HCT116 (cell line): ENCODE measurements around the gene TRAPPC12. TPM values are rescaled to one million over a fixed set of nuclear protein-coding genes. Genes with fewer than 3 reads are reported as not detected.
A peak's percentile ranks its signal among the peaks of the same experiment; 100 is the strongest.

Experiments used
- ATAC-seq: fragments of 200-7000 bp; cut with Tn5 transposase; 2 replicates; pipeline ENCODE4 v1.9.1; 2020; ENCODE audit warnings: mild to moderate bottlenecking, moderate library complexity
- BruUV-seq: library from RNA; stranded (reverse); fragments of 400-500 nt; replicated peaks from 2 replicates; lab custom pipeline; 2021; lab: Mats Ljungman, UMichigan
- CTCF ChIA-PET: fragments of 300-600 bp; sonication (Branson Sonifier 250); formaldehyde crosslinking; loops from one replicate; lab custom pipeline; 2021; ENCODE audit warnings: antibody characterized with exemption; lab: Charles Lee
- POLR2A ChIA-PET: fragments of 300-600, 350-600 bp; sonication (Branson Sonifier 250); formaldehyde crosslinking; loops from one replicate; lab custom pipeline; 2021; ENCODE audit warnings: antibody characterized with exemption; lab: Charles Lee
- RAD21 ChIA-PET, 2 experiments: fragments of 300-600 bp; sonication (Branson Sonifier 250); formaldehyde crosslinking; loops; one replicate each; lab custom pipeline; 2023; ENCODE audit warnings: low total read pairs in 2 of 2; ENCODE audit not compliant: uncharacterized antibody in 2 of 2, unreplicated experiment in 2 of 2, low non-redundant PET in 1 of 2; lab: Charles Lee
- DNase-seq: peaks from one replicate; pipeline ENCODE4 v3.0.0-alpha.2; 2010; ENCODE audit warnings: low read depth, low spot score
- H2AFZ ChIP-seq: fragments of 200-600 bp; shearing (Covaris generic), sonication (generic); 2 replicates; pipeline ENCODE4 v1.6.1; 2017; ENCODE audit warnings: low read depth, mixed run types, mixed read lengths, antibody characterized with exemption, low read length; ENCODE audit not compliant: poor library complexity, severe bottlenecking
- H3K27ac ChIP-seq: 2 replicates; pipeline ENCODE4 v1.5.1; 2012; ENCODE audit warnings: low read depth, low read length
- H3K27me3 ChIP-seq: fragments of 200-600 bp; sonication (generic); 2 replicates; pipeline ENCODE4 v1.6.1; 2016; ENCODE audit warnings: mixed run types, low read length, mixed read lengths; ENCODE audit not compliant: insufficient read depth
- H3K36me3 ChIP-seq, 2 experiments: fragments of 200-500 bp in 1 of 2; fragments of 200-600 bp in 1 of 2; sonication (Bioruptor generic) in 1 of 2; sonication (generic) in 1 of 2; 2 replicates each; pipeline versions ENCODE4 v1.5.1 to v1.6.1; 2014 to 2016; ENCODE audit warnings: low read length in 2 of 2, inconsistent platforms in 1 of 2, mixed read lengths in 1 of 2, mixed run types in 1 of 2; ENCODE audit not compliant: insufficient read depth in 2 of 2, control insufficient read depth in 1 of 2
- H3K4me1 ChIP-seq, 2 experiments: fragments of 200-600 bp in 1 of 2; sonication (generic) in 1 of 2; 2 replicates each; pipeline versions ENCODE4 v1.5.1 to v1.6.1; 2012 to 2017; ENCODE audit warnings: low read length in 2 of 2, inconsistent platforms in 1 of 2, mild to moderate bottlenecking in 1 of 2, mixed read lengths in 1 of 2, mixed run types in 1 of 2, moderate library complexity in 1 of 2; ENCODE audit not compliant: insufficient read depth in 2 of 2, control insufficient read depth in 1 of 2
- H3K4me2 ChIP-seq: fragments of 200-600 bp; sonication (generic); 2 replicates; pipeline ENCODE4 v1.6.1; 2017; ENCODE audit warnings: mixed run types, low read length, mixed read lengths
- H3K4me3 ChIP-seq, 2 experiments: fragments of 200-600 bp in 1 of 2; sonication (generic) in 1 of 2; replicated peaks in 1 of 2; 2 replicates each; pipeline ENCODE4 v1.5.1; 2011 to 2016; ENCODE audit warnings: low read length in 2 of 2, control low read depth in 1 of 2, low read depth in 1 of 2, mild to moderate bottlenecking in 1 of 2, mixed read lengths in 1 of 2, mixed run types in 1 of 2
- H3K79me2 ChIP-seq: fragments of 200-600 bp; sonication (generic); 2 replicates; pipeline ENCODE4 v1.6.1; 2017; ENCODE audit warnings: mild to moderate bottlenecking, mixed run types, low read length, moderate library complexity, mixed read lengths; ENCODE audit not compliant: insufficient read depth
- H3K9ac ChIP-seq: fragments of 200-600 bp; sonication (generic); 2 replicates; pipeline ENCODE4 v1.6.1; 2016; ENCODE audit warnings: low read length, mixed read lengths
- H3K9me2 ChIP-seq: fragments of 200-600 bp; sonication (generic), shearing (Covaris generic); 2 replicates; pipeline ENCODE4 v1.6.1; 2017; ENCODE audit warnings: mixed run types, mild to moderate bottlenecking, moderate library complexity; ENCODE audit not compliant: insufficient read depth
- H3K9me3 ChIP-seq, 2 experiments: fragments of 200-500 bp in 1 of 2; fragments of 200-600 bp in 1 of 2; sonication (Bioruptor generic) in 1 of 2; sonication (generic) in 1 of 2; 2 replicates each; pipeline ENCODE4 v1.6.1; 2014 to 2017; ENCODE audit warnings: low read length in 2 of 2, mixed read lengths in 2 of 2, inconsistent platforms in 1 of 2, low read depth in 1 of 2, mild to moderate bottlenecking in 1 of 2, mixed run types in 1 of 2, moderate library complexity in 1 of 2; ENCODE audit not compliant: control insufficient read depth in 1 of 2, insufficient read depth in 1 of 2
- H4K20me1 ChIP-seq: fragments of 200-600 bp; sonication (generic), shearing (Covaris generic); 2 replicates; pipeline ENCODE4 v1.6.1; 2017; ENCODE audit warnings: mixed run types, mild to moderate bottlenecking, moderate library complexity; ENCODE audit not compliant: insufficient read depth
- CBX3 ChIP-seq: IDR thresholded peaks from 2 replicates; pipeline ENCODE4 v1.6.1; 2012; ENCODE audit warnings: low read depth
- CTCF ChIP-seq, 3 experiments: fragments of 200-600 bp in 1 of 3; sonication (generic) in 1 of 3; IDR thresholded peaks in 2 of 3; conservative IDR thresholded peaks in 1 of 3; 2 replicates each; pipeline ENCODE4 v1.5.1; 2012 to 2017; ENCODE audit warnings: low read depth in 2 of 3, low read length in 2 of 3, antibody characterized with exemption in 1 of 3, borderline replicate concordance in 1 of 3, control low read depth in 1 of 3, mild to moderate bottlenecking in 1 of 3, mixed read lengths in 1 of 3, mixed run types in 1 of 3, moderate library complexity in 1 of 3; ENCODE audit not compliant: insufficient read depth in 1 of 3
- EGR1 ChIP-seq: IDR thresholded peaks from 2 replicates; pipeline ENCODE4 v1.6.1; 2012; ENCODE audit warnings: low read depth
- ELF1 ChIP-seq: IDR thresholded peaks from 2 replicates; pipeline ENCODE4 v1.6.1; 2012; ENCODE audit warnings: low read depth, borderline replicate concordance
- FOSL1 ChIP-seq: IDR thresholded peaks from 2 replicates; pipeline ENCODE4 v1.6.1; 2012; ENCODE audit warnings: low read depth
- POLR2A ChIP-seq: IDR thresholded peaks from 2 replicates; pipeline ENCODE4 v1.7.0; 2011; ENCODE audit warnings: borderline replicate concordance; ENCODE audit not compliant: insufficient read depth, insufficient read length; ENCODE audit errors: extremely low read depth
- REST ChIP-seq: IDR thresholded peaks from 2 replicates; pipeline ENCODE4 v1.6.1; 2012; ENCODE audit warnings: low read depth
- SIN3A ChIP-seq: IDR thresholded peaks from 2 replicates; pipeline ENCODE4 v1.6.1; 2012; ENCODE audit warnings: low read depth
- TCF7L2 ChIP-seq: IDR thresholded peaks from 2 replicates; pipeline ENCODE4 v1.7.0; 2011; ENCODE audit warnings: borderline replicate concordance, inconsistent platforms; ENCODE audit not compliant: insufficient read depth, insufficient read length; ENCODE audit errors: extremely low read depth
- YY1 ChIP-seq: IDR thresholded peaks from 2 replicates; pipeline ENCODE4 v1.6.1; 2011; ENCODE audit warnings: low read length, low read depth, moderate library complexity, mild to moderate bottlenecking; ENCODE audit not compliant: insufficient replicate concordance; ENCODE audit errors: extremely low read depth
- ZFX ChIP-seq: fragments of 450-650 bp; IDR thresholded peaks from 2 replicates; pipeline ENCODE4 v1.6.1; 2017
- ZNF274 ChIP-seq: fragments of 200-500 bp; sonication (Bioruptor generic); IDR thresholded peaks from 2 replicates; pipeline ENCODE4 v1.6.1; 2014; ENCODE audit warnings: mild to moderate bottlenecking, low read depth, low read length, inconsistent platforms
- intact Hi-C: fragments of 100-400 bp; cut with micrococcal nuclease; formaldehyde crosslinking; loops from 2 replicates; pipeline ENCODE4 v1.10.0; 2022
- total RNA-seq: library from RNA; stranded (reverse); gene quantifications from one replicate; pipeline ENCODE4 v1.2.1, GENCODE V29; 2021; ENCODE audit not compliant: unreplicated experiment

Gene TRAPPC12
- total RNA-seq, 1 experiment from 2014 or later: 47.4 TPM

GRCh38 chr2:3376821-3377220 is 2.7 kb upstream of the TRAPPC12 start:
- ATAC-seq (no peak), DNase-seq (no peak)
- Histone ChIP-seq H3K27me3 (no peaks in the 10 kb centered on the region), H3K27ac (no peak overlapping the region), H3K9me2 (no peaks in the 10 kb centered on the region), H3K36me3 (no peaks in the 10 kb centered on the region; a peak in 1 of 4 replicates), H3K4me3 (peak overlapping the region; percentile 90 to 95), H3K9me3 (no peaks in the 10 kb centered on the region), H3K79me2 (peaks cover 49% of the 10 kb centered on the region), H3K4me1 (peaks cover 10 to 28% of the 10 kb centered on the region in 2 experiments; a peak in 3 of 4 replicates), H3K9ac (peak overlapping the region; percentile 86), H3K4me2 (peak overlapping the region; percentile 80), H2AFZ (no peak overlapping the region), H4K20me1 (no peaks in the 10 kb centered on the region)
- BruUV-seq: no TSS peak
- RAD21 ChIA-PET: interaction anchor here in 1 of 2 experiments (0.7 kb wide), 1 partner anchor 9 kb away, joined by 4 read pairs; no protein-coding TSS in a partner anchor
- CTCF ChIA-PET: no interaction called here
- POLR2A ChIA-PET: no interaction called here
- intact Hi-C loops: no loop called here
- TF ChIP-seq CBX3: no peak
- TF ChIP-seq YY1: no peak
- no peak for TF ChIP-seq ZFX
- TF ChIP-seq SIN3A: no peak
- no peak for TF ChIP-seq EGR1
- TF ChIP-seq ELF1: no peak
- TF ChIP-seq CTCF (IDR thresholded peaks at IDR 0.05 in 2 of 3, conservative IDR thresholded peaks at IDR 0.05 in 1 of 3; ENCODE audit: borderline replicate concordance in 1 of 3, insufficient read depth in 1 of 3, low read depth in 2 of 3, low read length in 2 of 3): no peak
- TF ChIP-seq REST: no peak
- no peak for TF ChIP-seq TCF7L2
- TF ChIP-seq POLR2A: no peak
- no peak for TF ChIP-seq ZNF274
- TF ChIP-seq FOSL1: no peak
